HepG2 (cell line): ENCODE data around the gene RPAP3. TPM values are rescaled to one million over a fixed set of nuclear protein-coding genes. Genes with fewer than 3 reads are reported as not detected.

Experiments used
- ATAC-seq: fragments of 200-7000 bp; cut with Tn5 transposase; 3 replicates; pipeline ENCODE4 v1.9.1; 2020; ENCODE audit warnings: mild to moderate bottlenecking, moderate library complexity
- BruUV-seq: library from RNA; stranded (reverse); fragments of 400-500 nt; replicated peaks from 2 replicates; lab custom pipeline; 2021; lab: Mats Ljungman, UMichigan
- CTCF ChIA-PET: fragments of 300-600 bp; formaldehyde crosslinking; extraction: SDS; loops from one replicate; lab custom pipeline; 2021; ENCODE audit warnings: low total read pairs, inconsistent platforms, low intra/inter-chr PET ratio; lab: Yijun Ruan, JAX
- POLR2A ChIA-PET: fragments of 350-600 bp; sonication (Branson Sonifier 250); formaldehyde crosslinking; loops from one replicate; lab custom pipeline; 2020; ENCODE audit warnings: antibody characterized with exemption, inconsistent platforms; lab: Yijun Ruan, JAX
- DNase-seq: peaks from one replicate; pipeline ENCODE4 v3.0.0-alpha.2; 2015; ENCODE audit warnings: low spot score
- FAIRE-seq: peaks from 3 replicates; lab custom pipeline; 2011; peaks lifted over from hg19 to GRCh38; lab: Jason Lieb, UNC
- H2AFZ ChIP-seq: one replicate; pipeline ENCODE4 v1.6.1; 2011; ENCODE audit warnings: low read length, inconsistent platforms
- H3K27ac ChIP-seq: fragments of 300-600 bp; 3 replicates; pipeline ENCODE4 v1.8.0; 2011; ENCODE audit warnings: mixed run types, mild to moderate bottlenecking, mixed read lengths, low read length, inconsistent platforms; ENCODE audit not compliant: insufficient read depth; ENCODE audit errors: extremely low read length
- H3K27me3 ChIP-seq, 2 experiments: fragments of 200-600 bp in 1 of 2; 2 replicates in 1 of 2; 3 replicates in 1 of 2; pipeline versions ENCODE4 v1.6.0 to v1.8.0; 2011; ENCODE audit warnings: low read length in 2 of 2, mild to moderate bottlenecking in 2 of 2, moderate library complexity in 2 of 2, inconsistent platforms in 1 of 2; ENCODE audit not compliant: insufficient read depth in 2 of 2, control insufficient read depth in 1 of 2
- H3K36me3 ChIP-seq, 2 experiments: fragments of 200-600 bp in 1 of 2; replicated peaks in 1 of 2; 2 replicates in 1 of 2; 3 replicates in 1 of 2; pipeline versions ENCODE4 v1.5.1 to v1.8.0; 2011; ENCODE audit warnings: low read length in 2 of 2, inconsistent platforms in 1 of 2; ENCODE audit not compliant: insufficient read depth in 2 of 2, control insufficient read depth in 1 of 2
- H3K4me1 ChIP-seq: 2 replicates; pipeline ENCODE4 v1.5.1; 2012; ENCODE audit warnings: low read length, inconsistent platforms; ENCODE audit not compliant: insufficient read depth
- H3K4me2 ChIP-seq: 2 replicates; pipeline ENCODE4 v1.6.0; 2011; ENCODE audit warnings: low read depth, low read length, inconsistent platforms
- H3K4me3 ChIP-seq, 3 experiments: fragments of 200-600 bp in 1 of 3; sonication (generic), shearing (Covaris generic) in 1 of 3; replicated peaks in 1 of 3; 2 replicates each; pipeline ENCODE4 v1.5.1; 2011 to 2016; ENCODE audit warnings: low read length in 3 of 3, inconsistent platforms in 2 of 3, low read depth in 2 of 3, mild to moderate bottlenecking in 2 of 3, control low read depth in 1 of 3, mixed read lengths in 1 of 3; ENCODE audit not compliant: insufficient read depth in 1 of 3
- H3K79me2 ChIP-seq: one replicate; pipeline ENCODE4 v1.6.1; 2011; ENCODE audit warnings: low read length, inconsistent platforms; ENCODE audit not compliant: insufficient read depth
- H3K9ac ChIP-seq: 2 replicates; pipeline ENCODE4 v1.6.0; 2011; ENCODE audit warnings: mild to moderate bottlenecking, low read depth, low read length, inconsistent platforms; ENCODE audit not compliant: insufficient read depth
- H3K9me3 ChIP-seq: 2 replicates; pipeline ENCODE4 v1.5.1; 2012; ENCODE audit warnings: mild to moderate bottlenecking, low read length
- H4K20me1 ChIP-seq: 2 replicates; pipeline ENCODE4 v1.6.0; 2011; ENCODE audit warnings: inconsistent platforms, mild to moderate bottlenecking, low read length, moderate library complexity; ENCODE audit not compliant: insufficient read depth
- ARID2 ChIP-seq: sonication (generic); formaldehyde crosslinking; IDR thresholded peaks from 2 replicates; pipeline ENCODE4 v1.8.1; 2022; ENCODE audit warnings: mild to moderate bottlenecking, missing genetic modification reagents, borderline replicate concordance
- CEBPB ChIP-seq: IDR thresholded peaks from 2 replicates; pipeline ENCODE4 v1.6.1; 2011; ENCODE audit warnings: low read depth, low read length, improper control_type of control experiment, borderline replicate concordance
- FOXJ3 ChIP-seq: sonication (generic); formaldehyde crosslinking; IDR thresholded peaks from 2 replicates; pipeline ENCODE4 v1.4.0; 2020; ENCODE audit warnings: missing genetic modification reagents, mild to moderate bottlenecking, borderline replicate concordance
- HDAC1 ChIP-seq: sonication (generic); formaldehyde crosslinking; IDR thresholded peaks from 2 replicates; pipeline ENCODE4 v1.5.1; 2020; ENCODE audit warnings: mild to moderate bottlenecking, missing genetic modification reagents
- HOXA5 ChIP-seq: sonication (generic); formaldehyde crosslinking; IDR thresholded peaks from 2 replicates; pipeline ENCODE4 v1.4.0; 2020; ENCODE audit warnings: missing genetic modification reagents
- HOXD1 ChIP-seq: sonication (generic); formaldehyde crosslinking; IDR thresholded peaks from 2 replicates; pipeline ENCODE4 v1.5.0; 2020; ENCODE audit warnings: missing genetic modification reagents
- IKZF1 ChIP-seq: fragments of 450-650 bp; IDR thresholded peaks from 2 replicates; pipeline ENCODE4 v1.7.1; 2016
- ISX ChIP-seq: sonication (generic); formaldehyde crosslinking; conservative IDR thresholded peaks from 2 replicates; pipeline ENCODE4 v1.5.0; 2020; ENCODE audit warnings: missing genetic modification reagents
- NFE2 ChIP-seq: sonication (generic); formaldehyde crosslinking; IDR thresholded peaks from 2 replicates; pipeline ENCODE4 v1.4.0; 2020; ENCODE audit warnings: missing genetic modification reagents
- NPAS2 ChIP-seq: sonication (generic); formaldehyde crosslinking; IDR thresholded peaks from 2 replicates; pipeline ENCODE4 v1.8.0; 2022; ENCODE audit warnings: mild to moderate bottlenecking, missing genetic modification reagents, borderline replicate concordance
- TFDP1 ChIP-seq: IDR thresholded peaks from 2 replicates; pipeline ENCODE4 v1.6.1; 2016; ENCODE audit warnings: missing compliant biosample characterization, missing genetic modification reagents, borderline replicate concordance
- ZNF207 ChIP-seq: fragments of 450-650 bp; IDR thresholded peaks from 2 replicates; pipeline ENCODE4 v1.6.1; 2016; ENCODE audit warnings: antibody characterized with exemption, borderline replicate concordance
- ZNF629 ChIP-seq: sonication (generic); formaldehyde crosslinking; conservative IDR thresholded peaks from 2 replicates; pipeline ENCODE4 v1.5.0; 2020; ENCODE audit warnings: missing genetic modification reagents
- ZNF878 ChIP-seq: sonication (generic); formaldehyde crosslinking; IDR thresholded peaks from 2 replicates; pipeline ENCODE4 v1.8.1; 2023; ENCODE audit warnings: mild to moderate bottlenecking, missing genetic modification reagents, moderate library complexity
- ZSCAN22 ChIP-seq: sonication (generic); formaldehyde crosslinking; IDR thresholded peaks from 2 replicates; pipeline ENCODE4 v1.4.0; 2020; ENCODE audit warnings: mild to moderate bottlenecking, missing genetic modification reagents
- WGBS: methylation state at CpG from one replicate; pipeline ENCODE4 v1.1.6; 2017; ENCODE audit warnings: low lambda C conversion rate; 5-methylcytosine and 5-hydroxymethylcytosine counted together
- in situ Hi-C: cut with HindIII; loops from 2 replicates; pipeline ENCODE4 v1.10.0; 2017; ENCODE audit warnings: low pct_unique_long_range_greater_than_20kb; ENCODE audit not compliant: extremely low pct_ligation_motif_present
- intact Hi-C: fragments of 100-400 bp; cut with micrococcal nuclease; formaldehyde crosslinking; loops from one replicate; pipeline ENCODE4 v1.10.0; 2022; ENCODE audit not compliant: unreplicated experiment
- polyA plus RNA-seq, 8 experiments: library from polyadenylated mRNA; depleted of rRNA in 3 of 8; stranded (reverse) in 7 of 8; unstranded in 1 of 8; fragments of >200 nt; fragmentation: Illumina TruSeq in 4 of 8; extraction: Trizol in 4 of 8; gene quantifications; 2 replicates each; pipeline versions ENCODE4 v1.2.1 to v1.2.3, GENCODE V29; 2011 to 2016; ENCODE audit warnings: low read depth in 4 of 8, missing spikeins in 1 of 8, mixed read lengths in 1 of 8; ENCODE audit not compliant: insufficient read depth in 1 of 8
- total RNA-seq, 5 experiments: library from RNA; depleted of rRNA; stranded (reverse); fragments of >200 nt; fragmentation: Illumina TruSeq; extraction: Trizol; gene quantifications; 2 replicates each; pipeline ENCODE4 v1.2.3, GENCODE V29; 2016; ENCODE audit warnings: low read depth in 1 of 5
- TF ChIP-seq, protein P1 (sequence below): sonication (generic); formaldehyde crosslinking; IDR thresholded peaks from 2 replicates; pipeline ENCODE4 v1.5.0; 2020; ENCODE audit warnings: mild to moderate bottlenecking, missing genetic modification reagents, borderline replicate concordance

RPAP3 gene
- total and polyA plus RNA-seq, 2 of the 13 experiments (the other 11 are each of a cell fraction or from before 2014, with no cell fraction given), result 8.8 to 32.8 TPM

- TF ChIP-seq ZSCAN22 (CRISPR knock-in tag) (no peak), ZNF629 (CRISPR knock-in tag) (no peak), CEBPB (no peak), NPAS2 (CRISPR knock-in tag) (no peak), NFE2 (CRISPR knock-in tag) (no peak), ARID2 (CRISPR knock-in tag) (no peak), ZNF878 (CRISPR knock-in tag) (no peak), FOXJ3 (no peak), HDAC1 (0 out of 2 replicates have a peak, but pooled peaks have one; percentile 31)
- TF ChIP-seq, all 625 proteins: peak for 14
Observed at GRCh38 chr12:47739979-47740378, 34.1 kb upstream of the RPAP3 start (continued).

GRCh38 chr12:47739297-47739696 lies 33.5 kb upstream of the RPAP3 start:
- ChIA-PET CTCF (no interaction called here), POLR2A (interaction anchor here (1.1 kb wide), 1 partner anchor 81 kb away, joined by 6 read pairs; no protein-coding TSS in a partner anchor)
- ATAC-seq, result no peak
- no peak for TF ChIP-seq TFDP1 (CRISPR knock-in tag)
- no peak for TF ChIP-seq ZNF207
- TF ChIP-seq, protein P1, sequence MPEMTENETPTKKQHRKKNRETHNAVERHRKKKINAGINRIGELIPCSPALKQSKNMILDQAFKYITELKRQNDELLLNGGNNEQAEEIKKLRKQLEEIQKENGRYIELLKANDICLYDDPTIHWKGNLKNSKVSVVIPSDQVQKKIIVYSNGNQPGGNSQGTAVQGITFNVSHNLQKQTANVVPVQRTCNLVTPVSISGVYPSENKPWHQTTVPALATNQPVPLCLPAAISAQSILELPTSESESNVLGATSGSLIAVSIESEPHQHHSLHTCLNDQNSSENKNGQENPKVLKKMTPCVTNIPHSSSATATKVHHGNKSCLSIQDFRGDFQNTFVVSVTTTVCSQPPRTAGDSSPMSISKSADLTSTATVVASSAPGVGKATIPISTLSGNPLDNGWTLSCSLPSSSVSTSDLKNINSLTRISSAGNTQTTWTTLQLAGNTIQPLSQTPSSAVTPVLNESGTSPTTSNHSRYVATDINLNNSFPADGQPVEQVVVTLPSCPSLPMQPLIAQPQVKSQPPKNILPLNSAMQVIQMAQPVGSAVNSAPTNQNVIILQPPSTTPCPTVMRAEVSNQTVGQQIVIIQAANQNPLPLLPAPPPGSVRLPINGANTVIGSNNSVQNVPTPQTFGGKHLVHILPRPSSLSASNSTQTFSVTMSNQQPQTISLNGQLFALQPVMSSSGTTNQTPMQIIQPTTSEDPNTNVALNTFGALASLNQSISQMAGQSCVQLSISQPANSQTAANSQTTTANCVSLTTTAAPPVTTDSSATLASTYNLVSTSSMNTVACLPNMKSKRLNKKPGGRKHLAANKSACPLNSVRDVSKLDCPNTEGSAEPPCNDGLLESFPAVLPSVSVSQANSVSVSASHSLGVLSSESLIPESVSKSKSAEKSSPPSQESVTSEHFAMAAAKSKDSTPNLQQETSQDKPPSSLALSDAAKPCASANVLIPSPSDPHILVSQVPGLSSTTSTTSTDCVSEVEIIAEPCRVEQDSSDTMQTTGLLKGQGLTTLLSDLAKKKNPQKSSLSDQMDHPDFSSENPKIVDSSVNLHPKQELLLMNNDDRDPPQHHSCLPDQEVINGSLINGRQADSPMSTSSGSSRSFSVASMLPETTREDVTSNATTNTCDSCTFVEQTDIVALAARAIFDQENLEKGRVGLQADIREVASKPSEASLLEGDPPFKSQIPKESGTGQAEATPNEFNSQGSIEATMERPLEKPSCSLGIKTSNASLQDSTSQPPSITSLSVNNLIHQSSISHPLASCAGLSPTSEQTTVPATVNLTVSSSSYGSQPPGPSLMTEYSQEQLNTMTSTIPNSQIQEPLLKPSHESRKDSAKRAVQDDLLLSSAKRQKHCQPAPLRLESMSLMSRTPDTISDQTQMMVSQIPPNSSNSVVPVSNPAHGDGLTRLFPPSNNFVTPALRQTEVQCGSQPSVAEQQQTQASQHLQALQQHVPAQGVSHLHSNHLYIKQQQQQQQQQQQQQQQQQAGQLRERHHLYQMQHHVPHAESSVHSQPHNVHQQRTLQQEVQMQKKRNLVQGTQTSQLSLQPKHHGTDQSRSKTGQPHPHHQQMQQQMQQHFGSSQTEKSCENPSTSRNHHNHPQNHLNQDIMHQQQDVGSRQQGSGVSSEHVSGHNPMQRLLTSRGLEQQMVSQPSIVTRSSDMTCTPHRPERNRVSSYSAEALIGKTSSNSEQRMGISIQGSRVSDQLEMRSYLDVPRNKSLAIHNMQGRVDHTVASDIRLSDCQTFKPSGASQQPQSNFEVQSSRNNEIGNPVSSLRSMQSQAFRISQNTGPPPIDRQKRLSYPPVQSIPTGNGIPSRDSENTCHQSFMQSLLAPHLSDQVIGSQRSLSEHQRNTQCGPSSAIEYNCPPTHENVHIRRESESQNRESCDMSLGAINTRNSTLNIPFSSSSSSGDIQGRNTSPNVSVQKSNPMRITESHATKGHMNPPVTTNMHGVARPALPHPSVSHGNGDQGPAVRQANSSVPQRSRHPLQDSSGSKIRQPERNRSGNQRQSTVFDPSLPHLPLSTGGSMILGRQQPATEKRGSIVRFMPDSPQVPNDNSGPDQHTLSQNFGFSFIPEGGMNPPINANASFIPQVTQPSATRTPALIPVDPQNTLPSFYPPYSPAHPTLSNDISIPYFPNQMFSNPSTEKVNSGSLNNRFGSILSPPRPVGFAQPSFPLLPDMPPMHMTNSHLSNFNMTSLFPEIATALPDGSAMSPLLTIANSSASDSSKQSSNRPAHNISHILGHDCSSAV, result no peak
- TF ChIP-seq HOXD1, result no peak
- no peak for TF ChIP-seq HOXA5 (CRISPR knock-in tag)
- TF ChIP-seq IKZF1, result no peak
- no peak for TF ChIP-seq ISX (CRISPR knock-in tag)
- in situ Hi-C loops (no loop called here), intact Hi-C loops (no loop called here)
- Histone ChIP-seq H3K36me3 (no peaks in the 10 kb centered on the region), H3K79me2 (no peaks in the 10 kb centered on the region), H3K4me2 (no peak overlapping the region), H3K27me3 (peaks cover 8 to 36% of the 10 kb centered on the region in 2 experiments), H3K4me3 (no peak overlapping the region), H3K27ac (no peak overlapping the region), H3K4me1 (peaks cover 32% of the 10 kb centered on the region), H3K9ac (no peak overlapping the region), H2AFZ (no peak overlapping the region), H3K9me3 (no peaks in the 10 kb centered on the region), H4K20me1 (no peaks in the 10 kb centered on the region)
- WGBS, result 8% methylated on average over 3 of the region's 3 CpGs
- FAIRE-seq, result no peak
- no peak for DNase-seq
- no TSS peak for BruUV-seq
